Stimulated activated CD4-positive, alpha-beta T cell treated with anti-CD3 and anti-CD28 coated beads, Interleukin-2, amount 100 ng/mL, for 48 hours (primary cell): ENCODE data around the gene SNAP47.
"Not testable (repeated sequence)": the region's sequence is repeated elsewhere in the genome, so short reads cannot be mapped to it uniquely, and the experiment has no call there.

Experiments used
- DNase-seq, 2 donors: peaks; one replicate each; pipeline ENCODE4 v3.0.0-alpha.2; 2020

The SNAP47 gene

DNA sequence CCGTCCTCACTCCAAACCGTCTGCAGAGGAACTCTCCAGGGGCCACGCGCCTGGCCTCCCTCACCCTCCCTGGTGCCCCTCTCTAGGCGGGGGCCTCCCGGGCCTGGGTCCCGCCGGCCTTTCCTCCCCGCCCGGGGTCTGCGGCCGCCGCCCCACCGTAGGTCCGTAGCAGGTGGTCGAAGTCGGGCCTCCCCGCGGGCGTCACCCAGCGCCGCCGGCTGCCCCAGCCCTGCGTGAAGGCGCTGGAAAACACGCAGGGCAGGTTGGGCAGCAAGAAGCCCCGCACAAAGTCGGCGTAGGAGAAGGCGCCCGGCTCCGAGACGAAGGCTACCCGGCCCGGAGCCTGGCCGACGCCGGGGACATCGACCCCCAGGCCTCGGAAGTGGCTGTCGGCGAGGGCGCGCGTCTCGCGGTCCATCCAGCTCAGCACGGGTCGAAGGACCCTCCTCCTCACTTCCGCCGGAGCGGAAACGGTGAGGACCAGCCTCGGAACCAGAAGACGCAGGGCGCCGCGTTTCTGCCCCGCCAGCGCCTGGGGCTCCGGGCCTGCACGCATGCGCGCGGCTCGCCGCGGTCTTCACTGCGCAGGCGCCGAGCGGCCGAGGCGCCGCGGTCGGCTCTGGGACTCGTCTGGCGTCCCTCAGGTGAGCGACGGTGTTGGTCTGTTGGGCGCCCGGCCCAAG, at the start of gene SNAP47, which contains the start of gene JMJD4:
Gene SNAP47, plus strand, starts transcription at position 580 of the 683 bp plus-strand sequence. CDS start 12,302 bp downstream, outside the sequence.
Gene JMJD4, minus strand, starts transcription at position 447 of the 683 bp plus-strand sequence. Its CDS starts 29 bp downstream, at position 418.
- DNase-seq = peak; percentile 86 to 92

- DNase-seq = no peak
Measured at GRCh38 chr1:227685807-227686206, 49.4 kb upstream of the SNAP47 start.

DNA sequence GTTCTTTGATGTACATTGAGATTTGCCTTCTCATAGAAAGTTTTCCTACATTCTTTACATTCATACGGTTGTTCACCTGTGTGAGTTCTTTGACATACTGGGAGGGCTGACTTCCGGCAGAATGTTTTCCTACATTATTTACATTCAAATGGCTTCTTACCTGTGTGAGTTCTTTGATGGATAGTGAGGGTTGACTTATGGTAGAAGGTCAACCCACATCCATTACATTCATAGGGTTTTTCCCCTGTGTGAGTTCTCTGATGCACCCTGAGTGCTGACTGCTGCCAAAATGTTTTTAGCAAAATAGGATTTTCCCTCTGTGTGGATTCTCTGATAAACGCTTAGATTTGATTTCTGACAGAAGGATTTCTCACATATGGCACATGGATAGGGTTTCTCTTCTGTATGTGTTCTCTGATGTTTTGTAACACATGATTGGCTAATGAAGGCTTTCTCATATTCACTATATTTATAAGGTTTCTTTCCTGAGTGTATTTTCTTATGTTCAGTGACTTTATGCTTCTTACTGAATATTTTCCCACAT, 37.8 kb upstream of the SNAP47 start:
- DNase-seq = no peak

GRCh38 chr1:227701631-227702030, 33.6 kb upstream of the SNAP47 start:
- DNase-seq = not testable (repeated sequence)

GRCh38 chr1:227707846-227708245, 27.4 kb upstream of the SNAP47 start:
- no peak for DNase-seq

- DNase-seq = no peak
Measured at GRCh38 chr1:227709451-227709850, 25.8 kb upstream of the SNAP47 start.

DNA sequence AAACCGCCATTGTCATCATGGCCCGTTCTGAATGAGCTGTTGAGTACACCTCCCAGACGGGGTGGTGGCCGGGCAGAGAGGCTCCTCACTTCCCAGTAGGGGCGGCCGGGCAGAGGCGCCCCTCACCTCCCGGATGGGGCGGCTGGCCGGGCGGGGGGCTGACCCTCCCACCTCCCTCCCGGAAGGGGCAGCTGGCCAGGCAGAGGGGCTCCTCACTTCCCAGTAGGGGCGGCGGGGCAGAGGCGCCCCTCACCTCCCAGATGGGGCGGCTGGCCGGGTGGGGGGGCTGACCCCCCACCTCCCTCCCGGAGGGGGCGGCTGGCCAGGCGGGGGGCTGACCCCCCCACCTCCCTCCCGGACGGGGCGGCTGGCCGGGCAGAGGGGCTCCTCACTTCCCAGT, 24.8 kb upstream of the SNAP47 start:
- DNase-seq = not testable (repeated sequence)

GRCh38 chr1:227712648-227713047, 22.6 kb upstream of the SNAP47 start:
- no peak for DNase-seq

GRCh38 chr1:227718932-227719331, 16.3 kb upstream of the SNAP47 start:
- no peak for DNase-seq

DNA sequence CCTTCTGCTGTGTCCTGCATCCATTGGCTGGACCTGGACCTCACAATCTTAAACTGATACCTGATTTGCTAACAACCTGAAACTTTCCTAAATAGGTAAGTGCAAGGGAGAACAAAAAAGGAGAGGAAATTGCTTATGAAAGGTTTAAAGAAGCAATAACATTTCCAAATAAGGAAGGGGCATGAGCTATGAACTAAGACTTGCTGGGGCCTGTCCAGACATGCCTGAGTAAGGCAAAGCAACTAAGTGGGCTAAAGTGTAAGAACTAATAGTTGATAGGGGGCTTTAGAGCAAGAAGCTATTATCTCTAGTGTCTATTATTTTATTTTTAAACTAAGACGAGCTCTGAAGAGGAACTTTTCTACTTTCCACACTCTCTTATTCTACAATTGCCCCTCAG, 11.8 kb upstream of the SNAP47 start:
- no peak for DNase-seq

DNA sequence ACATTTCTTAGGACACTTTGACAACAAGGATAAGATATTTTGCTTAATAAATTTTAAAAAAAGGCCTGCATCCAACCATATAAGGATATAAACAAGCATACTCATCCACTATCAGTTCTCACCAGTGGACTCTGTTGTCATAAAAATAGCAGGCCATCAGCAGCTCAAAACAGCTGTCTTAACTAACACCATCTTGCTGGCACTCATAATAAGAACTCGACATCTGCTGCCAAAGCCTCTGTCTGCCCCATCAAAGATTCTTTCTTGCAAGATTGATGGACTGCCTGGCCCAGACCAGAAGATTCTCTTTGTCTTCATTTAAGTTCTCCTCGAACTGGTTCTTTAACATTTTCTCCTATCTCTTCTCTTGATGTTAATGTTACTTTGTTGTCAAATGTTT, 10.2 kb upstream of the SNAP47 start:
- DNase-seq = no peak

DNA sequence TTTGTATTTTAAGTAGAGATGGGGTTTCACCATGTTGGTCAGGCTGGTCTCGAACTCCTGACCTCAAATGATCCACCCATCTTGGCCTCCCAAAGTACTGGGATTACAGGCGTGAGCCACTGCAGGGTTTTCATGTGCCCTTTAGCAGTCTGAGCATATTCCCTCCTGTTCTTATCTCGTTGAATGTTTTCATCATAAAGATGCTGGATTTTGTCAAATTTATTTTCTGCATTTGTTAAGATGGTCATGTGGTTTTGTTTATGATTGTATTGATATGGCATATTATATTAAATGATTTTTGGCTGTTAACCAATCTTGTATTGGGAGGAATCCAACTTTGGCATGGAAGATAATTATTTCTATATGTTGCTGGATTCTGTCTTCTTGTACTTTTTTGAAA, 8.9 kb upstream of the SNAP47 start:
- no peak for DNase-seq

- no peak for DNase-seq
Measured at GRCh38 chr1:227726924-227727599, 8.2 kb upstream of the SNAP47 start.

DNA sequence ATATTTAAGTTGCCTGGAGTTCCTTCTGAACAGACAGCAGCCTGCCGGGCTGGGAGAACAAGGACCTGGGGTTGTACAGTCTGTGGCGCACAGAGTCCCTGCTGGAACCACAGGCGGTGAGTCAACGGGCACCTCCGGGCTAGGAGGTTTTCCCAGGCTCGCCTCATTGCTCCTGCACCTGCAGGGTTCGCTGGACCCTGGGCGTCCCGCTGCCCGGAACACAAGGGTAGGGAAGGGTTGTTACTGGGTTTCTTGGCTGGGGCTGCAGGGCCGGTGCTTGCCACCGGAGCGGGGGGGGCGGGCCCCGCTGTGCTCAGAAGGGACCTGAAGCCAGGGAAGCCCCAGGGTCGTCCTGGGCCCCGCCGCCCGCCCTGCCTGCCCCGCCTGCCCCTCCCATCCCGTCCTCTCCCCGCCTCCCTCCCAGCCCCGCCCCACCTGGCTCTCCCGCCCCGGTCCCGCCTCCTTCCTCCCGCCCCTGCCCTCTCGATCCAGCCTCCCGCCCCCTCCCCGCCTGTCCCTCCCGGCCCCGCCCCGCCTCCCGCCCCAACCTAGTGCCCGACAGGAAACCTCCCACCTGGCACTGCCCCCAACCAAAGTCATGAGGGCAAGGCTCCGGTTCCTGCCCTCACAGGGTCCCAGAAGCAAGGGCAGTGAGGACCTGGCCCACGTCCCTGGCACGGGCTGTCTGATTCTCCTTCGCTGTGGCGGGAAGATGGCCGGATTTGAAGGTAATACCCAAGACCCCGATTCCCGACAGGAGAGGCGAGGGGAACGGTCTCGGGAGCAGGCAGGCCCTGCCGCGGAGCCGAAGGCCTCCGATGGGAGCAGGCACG, 7.0 kb upstream of the SNAP47 start:
- DNase-seq = peak; percentile 58 to 68

DNA sequence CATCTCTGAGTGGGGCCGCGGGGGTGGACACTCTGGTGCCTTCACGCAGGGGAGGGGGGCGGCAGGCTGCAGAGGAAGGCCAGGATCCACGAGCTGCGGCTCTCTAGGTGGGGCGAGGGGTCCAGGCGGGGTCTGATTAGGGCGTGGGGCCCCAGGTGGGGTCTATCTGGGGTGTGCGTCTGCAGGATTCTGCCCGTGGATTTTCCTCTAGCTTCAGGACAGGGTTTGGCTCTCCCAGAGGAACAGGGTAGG, 6.4 kb upstream of the SNAP47 start:
- DNase-seq = no peak

GRCh38 chr1:227729144-227729880, 5.9 kb upstream of the SNAP47 start:
- no peak for DNase-seq

DNA sequence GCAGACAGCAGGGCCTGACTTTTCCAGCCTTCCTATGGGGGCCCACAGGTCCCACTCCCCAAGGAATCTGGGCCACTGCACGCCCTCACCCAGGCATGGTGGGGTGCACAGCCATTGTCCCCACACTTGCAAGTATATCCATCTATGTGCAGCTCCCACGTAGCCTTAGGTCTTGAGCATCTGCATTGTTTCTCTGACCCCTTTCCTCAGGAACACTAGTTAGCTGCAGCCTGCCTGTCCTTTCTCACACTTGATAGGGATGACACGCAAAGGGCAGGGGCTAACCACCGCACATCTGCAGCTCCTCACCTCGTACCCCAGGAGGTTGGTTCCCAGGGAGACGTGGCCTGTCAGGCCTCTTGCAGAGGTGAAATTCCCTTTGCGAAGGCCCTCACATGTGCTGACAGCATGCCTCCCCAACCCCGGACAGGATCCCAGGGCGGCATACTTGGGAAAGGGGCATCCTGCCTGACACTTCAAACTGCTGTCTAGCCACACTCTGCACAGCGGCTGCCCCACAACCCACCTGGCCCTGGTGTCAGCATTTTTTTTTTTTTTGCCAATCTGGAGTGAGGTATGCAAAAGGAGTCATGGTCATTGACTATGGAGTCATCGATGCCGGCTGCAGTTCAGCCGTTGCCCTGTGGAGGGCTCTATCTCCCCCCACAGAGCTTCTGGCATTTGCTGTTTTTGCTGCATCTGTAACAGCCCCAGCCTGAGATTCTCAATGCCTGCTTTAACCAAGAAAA, 5.2 kb upstream of the SNAP47 start:
- DNase-seq = peak in 1 of 2 donors; percentile 42

DNA sequence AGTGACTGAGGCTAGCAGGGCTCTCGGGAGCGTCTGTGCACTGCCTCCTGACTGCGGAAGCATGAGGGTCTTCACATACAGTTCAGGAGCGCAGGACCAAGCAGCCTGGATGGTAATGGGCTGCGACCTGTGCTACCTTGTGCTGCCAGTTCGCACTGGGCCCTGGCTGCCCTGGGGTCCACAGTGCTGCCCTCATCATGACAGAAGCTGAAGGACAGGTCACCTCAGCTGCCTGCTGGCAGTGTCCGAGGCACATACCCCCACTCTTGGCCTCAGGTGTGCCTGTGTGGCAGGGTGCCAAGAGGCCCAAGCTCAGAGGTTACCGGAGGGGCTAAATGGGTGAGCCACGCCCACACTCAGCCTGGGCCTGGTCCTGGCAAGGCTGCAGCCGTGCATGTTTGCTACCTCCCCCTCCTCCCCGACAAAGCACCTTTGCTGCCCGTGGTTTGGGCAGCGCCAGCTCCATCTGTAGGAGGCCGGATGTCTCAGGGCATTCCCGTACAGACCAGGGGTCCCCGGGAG, 4.5 kb upstream of the SNAP47 start:
- DNase-seq = no peak

- no peak for DNase-seq
Measured at GRCh38 chr1:227731241-227731677, 4.0 kb upstream of the SNAP47 start.

GRCh38 chr1:227731696-227732585, 3.3 kb upstream of the SNAP47 start:
- no peak for DNase-seq
